HFFc6 (cell line): ENCODE measurements around the gene PLXNB1. TPM values are rescaled to one million over a fixed set of nuclear protein-coding genes. Genes with fewer than 3 reads are reported as not detected.
A peak's percentile ranks its signal among the peaks of the same experiment; 100 is the strongest.

ENCODE experiments used
- DNase-seq: peaks from one replicate; pipeline ENCODE4 v3.0.0-alpha.2; 2018
- H3K27ac Mint-ChIP-seq: 2 replicates; pipeline ENCODE4 v1.8.0; 2020; ENCODE audit warnings: mild to moderate bottlenecking, mixed read lengths
- H3K27me3 Mint-ChIP-seq: 2 replicates; pipeline ENCODE4 v1.8.0; 2021; ENCODE audit warnings: mild to moderate bottlenecking, moderate library complexity, mixed read lengths; ENCODE audit not compliant: insufficient read depth
- H3K36me3 Mint-ChIP-seq: 2 replicates; pipeline ENCODE4 v1.8.0; 2021; ENCODE audit warnings: low read depth, mixed read lengths
- H3K4me1 Mint-ChIP-seq: 2 replicates; pipeline ENCODE4 v1.8.0; 2020; ENCODE audit warnings: low read depth, mixed read lengths
- H3K4me3 Mint-ChIP-seq: 2 replicates; pipeline ENCODE4 v1.8.0; 2020; ENCODE audit warnings: mild to moderate bottlenecking, moderate library complexity, mixed read lengths
- H3K9me3 Mint-ChIP-seq: 2 replicates; pipeline ENCODE4 v1.8.0; 2020; ENCODE audit warnings: mild to moderate bottlenecking, mixed read lengths
- CTCF ChIP-seq: fragments of 200-600 bp; sonication (generic); IDR thresholded peaks from 2 replicates; pipeline ENCODE4 v1.5.0; 2021; ENCODE audit warnings: antibody characterized with exemption, mild to moderate bottlenecking
- total RNA-seq, 6 experiments: library from RNA; stranded (reverse); fragmentation: NEBNext Ultra II Directional; extraction: Animal tissue kit (Norgen Biotek cat#: 25700); gene quantifications; 2 replicates in 1 of 6; 3 replicates in 5 of 6; pipeline ENCODE4 v1.2.3, GENCODE V29; 2021

The PLXNB1 gene
- total RNA-seq, 6 experiments from 2014 or later = 11.1 to 15.5 (median 12.8) TPM

- Mint-ChIP-seq H3K27me3 (no peaks in the 10 kb centered on the region; the same call in 1 of the 2 replicates), H3K4me1 (no peaks in the 10 kb centered on the region), H3K9me3 (no peaks in the 10 kb centered on the region), H3K36me3 (no peaks in the 10 kb centered on the region), H3K4me3 (no peak overlapping the region), H3K27ac (no peak overlapping the region)
- no peak for TF ChIP-seq CTCF
- no peak for DNase-seq
Observed at GRCh38 chr3:48410205-48411040, 19.5 kb downstream of the PLXNB1 start.

- H3K27ac Mint-ChIP-seq = no peak overlapping the region
- no peak overlapping the region for H3K4me3 Mint-ChIP-seq
- no peaks in the 10 kb centered on the region for H3K36me3 Mint-ChIP-seq
- H3K4me1 Mint-ChIP-seq = no peaks in the 10 kb centered on the region
- H3K9me3 Mint-ChIP-seq = no peaks in the 10 kb centered on the region
- no peak for TF ChIP-seq CTCF
- no peaks in the 10 kb centered on the region; the same call in 1 of the 2 replicates for H3K27me3 Mint-ChIP-seq
- DNase-seq = no peak
Observed at GRCh38 chr3:48409291-48410201, 20.3 kb downstream of the PLXNB1 start.

- H3K27ac Mint-ChIP-seq = no peak overlapping the region
- no peaks in the 10 kb centered on the region for H3K36me3 Mint-ChIP-seq
- no peaks in the 10 kb centered on the region for H3K9me3 Mint-ChIP-seq
- H3K4me1 Mint-ChIP-seq = no peaks in the 10 kb centered on the region
- no peak for DNase-seq
- TF ChIP-seq CTCF = peak; percentile 47
- no peak overlapping the region for H3K4me3 Mint-ChIP-seq
- no peaks in the 10 kb centered on the region; the same call in 1 of the 2 replicates for H3K27me3 Mint-ChIP-seq
Observed at GRCh38 chr3:48408823-48409281, 21.0 kb downstream of the PLXNB1 start.

- Mint-ChIP-seq H3K36me3 (peaks cover 5% of the 10 kb centered on the region; the same call in 1 of the 2 replicates), H3K9me3 (no peaks in the 10 kb centered on the region), H3K27ac (no peak overlapping the region), H3K4me1 (peaks cover 3% of the 10 kb centered on the region), H3K4me3 (no peak overlapping the region), H3K27me3 (no peaks in the 10 kb centered on the region)
- TF ChIP-seq CTCF = no peak
- DNase-seq = no peak
Observed at GRCh38 chr3:48407542-48408099, 22.3 kb downstream of the PLXNB1 start.
